HepG2 (cell line): ENCODE data around the gene TBL2. TPM values are rescaled to one million over a fixed set of nuclear protein-coding genes. Genes with fewer than 3 reads are reported as not detected.

ENCODE experiments used
- CCDC6 ChIP-seq: sonication (generic); formaldehyde crosslinking; IDR thresholded peaks from 2 replicates; pipeline ENCODE4 v1.8.1; 2022; ENCODE audit warnings: mild to moderate bottlenecking, missing genetic modification reagents, moderate library complexity
- CHCHD3 ChIP-seq: sonication (generic); formaldehyde crosslinking; IDR thresholded peaks from 2 replicates; pipeline ENCODE4 v1.8.0; 2022; ENCODE audit warnings: mild to moderate bottlenecking, missing genetic modification reagents, moderate library complexity
- KDM6A ChIP-seq: IDR thresholded peaks from 2 replicates; pipeline ENCODE4 v1.6.1; 2016; ENCODE audit warnings: low read depth
- NCOR1 ChIP-seq: fragments of 200-600 bp; sonication (generic); IDR thresholded peaks from 2 replicates; pipeline ENCODE4 v1.7.0; 2017; ENCODE audit warnings: antibody characterized with exemption, low read length, borderline replicate concordance
- NFAT5 ChIP-seq: sonication (generic); formaldehyde crosslinking; IDR thresholded peaks from 2 replicates; pipeline ENCODE4 v1.4.0; 2020; ENCODE audit warnings: missing genetic modification reagents
- PAXIP1 ChIP-seq: sonication (generic); formaldehyde crosslinking; conservative IDR thresholded peaks from 2 replicates; pipeline ENCODE4 v1.4.0; 2020; ENCODE audit warnings: mild to moderate bottlenecking, missing genetic modification reagents, moderate library complexity
- TOE1 ChIP-seq: sonication (generic); formaldehyde crosslinking; IDR thresholded peaks from 2 replicates; pipeline ENCODE4 v1.4.0; 2020; ENCODE audit warnings: mild to moderate bottlenecking, missing genetic modification reagents
- TRIM22 ChIP-seq: fragments of 450-650 bp; IDR thresholded peaks from 2 replicates; pipeline ENCODE4 v1.6.1; 2017
- ZBTB14 ChIP-seq: sonication (generic); formaldehyde crosslinking; IDR thresholded peaks from 2 replicates; pipeline ENCODE4 v1.4.0; 2020; ENCODE audit warnings: missing genetic modification reagents
- ZBTB43 ChIP-seq: sonication (generic); formaldehyde crosslinking; conservative IDR thresholded peaks from 2 replicates; pipeline ENCODE4 v1.4.0; 2020; ENCODE audit warnings: missing genetic modification reagents
- ZKSCAN5 ChIP-seq: sonication (generic); formaldehyde crosslinking; IDR thresholded peaks from 2 replicates; pipeline ENCODE4 v1.5.1; 2020; ENCODE audit warnings: mild to moderate bottlenecking, missing genetic modification reagents
- ZNF160 ChIP-seq: sonication (generic); formaldehyde crosslinking; IDR thresholded peaks from 2 replicates; pipeline ENCODE4 v1.8.0; 2022; ENCODE audit warnings: mild to moderate bottlenecking, inconsistent platforms, missing genetic modification reagents
- ZNF205 ChIP-seq: IDR thresholded peaks from 2 replicates; pipeline ENCODE4 v1.6.1; 2018; ENCODE audit warnings: missing biosample characterization, missing genetic modification reagents
- ZNF432 ChIP-seq: sonication (generic); formaldehyde crosslinking; IDR thresholded peaks from 2 replicates; pipeline ENCODE4 v1.5.0; 2020; ENCODE audit warnings: missing genetic modification reagents, mild to moderate bottlenecking, borderline replicate concordance
- ZNF720 ChIP-seq: sonication (generic); formaldehyde crosslinking; IDR thresholded peaks from 2 replicates; pipeline ENCODE4 v1.4.0; 2020; ENCODE audit warnings: missing genetic modification reagents
- ZNF780A ChIP-seq: sonication (generic); formaldehyde crosslinking; IDR thresholded peaks from 2 replicates; pipeline ENCODE4 v1.8.0; 2022; ENCODE audit warnings: mild to moderate bottlenecking, missing genetic modification reagents, moderate library complexity
- polyA plus RNA-seq, 8 experiments: library from polyadenylated mRNA; depleted of rRNA in 3 of 8; stranded (reverse) in 7 of 8; unstranded in 1 of 8; fragments of >200 nt; fragmentation: Illumina TruSeq in 4 of 8; extraction: Trizol in 4 of 8; gene quantifications; 2 replicates each; pipeline versions ENCODE4 v1.2.1 to v1.2.3, GENCODE V29; 2011 to 2016; ENCODE audit warnings: low read depth in 4 of 8, missing spikeins in 1 of 8, mixed read lengths in 1 of 8; ENCODE audit not compliant: insufficient read depth in 1 of 8
- total RNA-seq, 5 experiments: library from RNA; depleted of rRNA; stranded (reverse); fragments of >200 nt; fragmentation: Illumina TruSeq; extraction: Trizol; gene quantifications; 2 replicates each; pipeline ENCODE4 v1.2.3, GENCODE V29; 2016; ENCODE audit warnings: low read depth in 1 of 5

Gene TBL2
- total and polyA plus RNA-seq, 2 of the 13 experiments (the other 11 are each of a cell fraction or from before 2014, with no cell fraction given), result 43.4 to 47.2 TPM

- TF ChIP-seq ZNF160 (no peak), ZBTB43 (no peak), TRIM22 (no peak), NFAT5 (no peak), NCOR1 (no peak), ZKSCAN5 (CRISPR knock-in tag) (no peak), ZNF720 (CRISPR knock-in tag) (no peak), TOE1 (CRISPR knock-in tag) (no peak), PAXIP1 (no peak), ZNF432 (CRISPR knock-in tag) (no peak), ZBTB14 (CRISPR knock-in tag) (no peak), ZNF205 (CRISPR knock-in tag) (no peak), CHCHD3 (CRISPR knock-in tag) (no peak), CCDC6 (CRISPR knock-in tag) (no peak), KDM6A (CRISPR knock-in tag) (no peak), ZNF780A (CRISPR knock-in tag) (no peak)
These were observed 44.6 kb downstream of the TBL2 start (continued) for GRCh38 chr7:73533742-73534141.
